ENCODE data around the gene BAZ2B. TPM values are rescaled to one million over a fixed set of nuclear protein-coding genes. Genes with fewer than 3 reads are reported as not detected.

The BAZ2B gene
- total and polyA plus RNA-seq, 2 experiments from 2014 or later, result 51.7 to 62.9 TPM

DNA sequence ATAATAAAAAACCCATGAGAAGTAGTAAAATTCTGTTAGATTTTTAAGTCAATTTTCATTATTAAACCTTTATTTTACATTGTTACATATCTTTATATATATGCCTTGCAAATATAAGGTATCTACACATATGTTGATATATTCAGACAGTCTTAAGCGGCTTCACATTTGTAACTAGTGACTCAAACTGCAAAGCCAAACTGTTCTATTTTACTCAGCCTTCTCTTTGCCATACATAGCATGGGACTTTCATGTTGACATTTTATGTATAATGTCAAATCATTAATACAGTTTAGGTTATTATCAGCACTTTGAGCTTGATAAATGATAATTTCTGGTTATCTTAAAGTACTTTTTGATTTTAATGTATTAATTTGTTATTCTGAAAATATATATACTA lies 204.9 kb downstream of the BAZ2B start:
- Histone ChIP-seq H3K4me1 (ENCODE audit: insufficient read depth) (no peaks in the 10 kb centered on the region), H3K27ac (ENCODE audit: low read depth) (no peak overlapping the region), H4K20me1 (replicated peaks; ENCODE audit: insufficient read depth) (no peaks in the 10 kb centered on the region), H3K9me2 (ENCODE audit: insufficient read depth) (no peaks in the 10 kb centered on the region), H3K36me3 (ENCODE audit: insufficient read depth) (peaks cover 14% of the 10 kb centered on the region), H2AFZ (no peak overlapping the region), H3K27me3 (ENCODE audit: insufficient read depth) (no peaks in the 10 kb centered on the region), H3K4me2 (no peak overlapping the region), H3F3A (replicated peaks; ENCODE audit: low read depth) (no peaks in the 10 kb centered on the region), H3K4me3 (no peak overlapping the region), H3K79me2 (replicated peaks; ENCODE audit: insufficient read depth) (no peaks in the 10 kb centered on the region)
- Mint-ChIP-seq H3K4me3 (no peak overlapping the region), H3K27ac (no peak overlapping the region), H3K27me3 (ENCODE audit: insufficient read depth, low read depth, poor library complexity) (no peaks in the 10 kb centered on the region), H3K4me1 (no peaks in the 10 kb centered on the region), H3K36me3 (ENCODE audit: low read depth) (peaks cover 15% of the 10 kb centered on the region; the same call in 2 of the 3 replicates), H3K9me3 (no peaks in the 10 kb centered on the region)
- no peak for TF ChIP-seq CREB1 (CRISPR knock-in tag; IDR thresholded peaks at IDR 0.05; ENCODE audit: low read depth)
- TF ChIP-seq POLR2AphosphoS5 (IDR thresholded peaks at IDR 0.05; ENCODE audit: low read depth), result no peak
- TF ChIP-seq, protein P1, sequence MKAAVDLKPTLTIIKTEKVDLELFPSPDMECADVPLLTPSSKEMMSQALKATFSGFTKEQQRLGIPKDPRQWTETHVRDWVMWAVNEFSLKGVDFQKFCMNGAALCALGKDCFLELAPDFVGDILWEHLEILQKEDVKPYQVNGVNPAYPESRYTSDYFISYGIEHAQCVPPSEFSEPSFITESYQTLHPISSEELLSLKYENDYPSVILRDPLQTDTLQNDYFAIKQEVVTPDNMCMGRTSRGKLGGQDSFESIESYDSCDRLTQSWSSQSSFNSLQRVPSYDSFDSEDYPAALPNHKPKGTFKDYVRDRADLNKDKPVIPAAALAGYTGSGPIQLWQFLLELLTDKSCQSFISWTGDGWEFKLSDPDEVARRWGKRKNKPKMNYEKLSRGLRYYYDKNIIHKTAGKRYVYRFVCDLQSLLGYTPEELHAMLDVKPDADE (IDR thresholded peaks at IDR 0.05), result no peak
- no peak for TF ChIP-seq NANOG (IDR thresholded peaks at IDR 0.05; ENCODE audit: borderline replicate concordance)
- TF ChIP-seq, protein P2, sequence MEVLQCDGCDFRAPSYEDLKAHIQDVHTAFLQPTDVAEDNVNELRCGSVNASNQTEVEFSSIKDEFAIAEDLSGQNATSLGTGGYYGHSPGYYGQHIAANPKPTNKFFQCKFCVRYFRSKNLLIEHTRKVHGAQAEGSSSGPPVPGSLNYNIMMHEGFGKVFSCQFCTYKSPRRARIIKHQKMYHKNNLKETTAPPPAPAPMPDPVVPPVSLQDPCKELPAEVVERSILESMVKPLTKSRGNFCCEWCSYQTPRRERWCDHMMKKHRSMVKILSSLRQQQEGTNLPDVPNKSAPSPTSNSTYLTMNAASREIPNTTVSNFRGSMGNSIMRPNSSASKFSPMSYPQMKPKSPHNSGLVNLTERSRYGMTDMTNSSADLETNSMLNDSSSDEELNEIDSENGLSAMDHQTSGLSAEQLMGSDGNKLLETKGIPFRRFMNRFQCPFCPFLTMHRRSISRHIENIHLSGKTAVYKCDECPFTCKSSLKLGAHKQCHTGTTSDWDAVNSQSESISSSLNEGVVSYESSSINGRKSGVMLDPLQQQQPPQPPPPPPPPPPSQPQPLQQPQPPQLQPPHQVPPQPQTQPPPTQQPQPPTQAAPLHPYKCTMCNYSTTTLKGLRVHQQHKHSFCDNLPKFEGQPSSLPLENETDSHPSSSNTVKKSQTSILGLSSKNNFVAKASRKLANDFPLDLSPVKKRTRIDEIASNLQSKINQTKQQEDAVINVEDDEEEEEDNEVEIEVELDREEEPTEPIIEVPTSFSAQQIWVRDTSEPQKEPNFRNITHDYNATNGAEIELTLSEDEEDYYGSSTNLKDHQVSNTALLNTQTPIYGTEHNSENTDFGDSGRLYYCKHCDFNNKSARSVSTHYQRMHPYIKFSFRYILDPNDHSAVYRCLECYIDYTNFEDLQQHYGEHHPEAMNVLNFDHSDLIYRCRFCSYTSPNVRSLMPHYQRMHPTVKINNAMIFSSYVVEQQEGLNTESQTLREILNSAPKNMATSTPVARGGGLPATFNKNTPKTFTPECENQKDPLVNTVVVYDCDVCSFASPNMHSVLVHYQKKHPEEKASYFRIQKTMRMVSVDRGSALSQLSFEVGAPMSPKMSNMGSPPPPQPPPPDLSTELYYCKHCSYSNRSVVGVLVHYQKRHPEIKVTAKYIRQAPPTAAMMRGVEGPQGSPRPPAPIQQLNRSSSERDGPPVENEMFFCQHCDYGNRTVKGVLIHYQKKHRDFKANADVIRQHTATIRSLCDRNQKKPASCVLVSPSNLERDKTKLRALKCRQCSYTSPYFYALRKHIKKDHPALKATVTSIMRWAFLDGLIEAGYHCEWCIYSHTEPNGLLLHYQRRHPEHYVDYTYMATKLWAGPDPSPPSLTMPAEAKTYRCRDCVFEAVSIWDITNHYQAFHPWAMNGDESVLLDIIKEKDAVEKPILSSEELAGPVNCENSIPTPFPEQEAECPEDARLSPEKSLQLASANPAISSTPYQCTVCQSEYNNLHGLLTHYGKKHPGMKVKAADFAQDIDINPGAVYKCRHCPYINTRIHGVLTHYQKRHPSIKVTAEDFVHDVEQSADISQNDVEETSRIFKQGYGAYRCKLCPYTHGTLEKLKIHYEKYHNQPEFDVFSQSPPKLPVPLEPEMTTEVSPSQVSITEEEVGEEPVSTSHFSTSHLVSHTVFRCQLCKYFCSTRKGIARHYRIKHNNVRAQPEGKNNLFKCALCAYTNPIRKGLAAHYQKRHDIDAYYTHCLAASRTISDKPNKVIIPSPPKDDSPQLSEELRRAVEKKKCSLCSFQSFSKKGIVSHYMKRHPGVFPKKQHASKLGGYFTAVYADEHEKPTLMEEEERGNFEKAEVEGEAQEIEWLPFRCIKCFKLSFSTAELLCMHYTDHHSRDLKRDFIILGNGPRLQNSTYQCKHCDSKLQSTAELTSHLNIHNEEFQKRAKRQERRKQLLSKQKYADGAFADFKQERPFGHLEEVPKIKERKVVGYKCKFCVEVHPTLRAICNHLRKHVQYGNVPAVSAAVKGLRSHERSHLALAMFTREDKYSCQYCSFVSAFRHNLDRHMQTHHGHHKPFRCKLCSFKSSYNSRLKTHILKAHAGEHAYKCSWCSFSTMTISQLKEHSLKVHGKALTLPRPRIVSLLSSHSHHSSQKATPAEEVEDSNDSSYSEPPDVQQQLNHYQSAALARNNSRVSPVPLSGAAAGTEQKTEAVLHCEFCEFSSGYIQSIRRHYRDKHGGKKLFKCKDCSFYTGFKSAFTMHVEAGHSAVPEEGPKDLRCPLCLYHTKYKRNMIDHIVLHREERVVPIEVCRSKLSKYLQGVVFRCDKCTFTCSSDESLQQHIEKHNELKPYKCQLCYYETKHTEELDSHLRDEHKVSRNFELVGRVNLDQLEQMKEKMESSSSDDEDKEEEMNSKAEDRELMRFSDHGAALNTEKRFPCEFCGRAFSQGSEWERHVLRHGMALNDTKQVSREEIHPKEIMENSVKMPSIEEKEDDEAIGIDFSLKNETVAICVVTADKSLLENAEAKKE (CRISPR knock-in tag; IDR thresholded peaks at IDR 0.05), result no peak
- no peak for DNase-seq (ENCODE audit: low spot score)
- no peak for ATAC-seq

DNA sequence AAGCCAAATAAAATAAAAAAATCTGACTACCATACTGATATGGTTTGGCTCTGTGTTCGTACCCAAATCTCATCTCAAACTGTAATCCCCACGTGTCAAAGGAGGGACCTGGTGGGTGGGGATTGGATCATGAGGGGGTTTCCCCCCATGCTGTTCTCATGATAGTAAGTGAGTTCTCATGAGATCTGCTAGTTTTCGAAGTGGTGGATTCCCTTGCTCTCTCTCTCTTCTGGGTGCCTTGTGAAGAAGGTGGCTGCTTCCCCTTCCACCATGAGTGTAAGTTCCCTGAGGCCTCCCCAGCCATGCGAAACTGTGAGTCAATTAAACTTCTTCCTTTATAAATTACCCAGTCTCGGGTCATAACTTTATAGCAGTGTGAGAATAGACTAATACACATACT lies 206.1 kb downstream of the BAZ2B start:
- Mint-ChIP-seq H3K4me3 (no peak overlapping the region), H3K9me3 (no peaks in the 10 kb centered on the region), H3K4me1 (no peaks in the 10 kb centered on the region), H3K27ac (no peak overlapping the region; the same call in 1 of the 2 replicates), H3K27me3 (ENCODE audit: insufficient read depth, low read depth, poor library complexity) (peaks cover under 1% of the 10 kb centered on the region), H3K36me3 (ENCODE audit: low read depth) (peaks cover 24% of the 10 kb centered on the region; the same call in 2 of the 3 replicates)
- ATAC-seq (no peak), DNase-seq (ENCODE audit: low spot score) (no peak)
- Histone ChIP-seq H2AFZ (no peak overlapping the region), H3K4me2 (no peak overlapping the region), H3K36me3 (ENCODE audit: insufficient read depth) (peaks cover 14% of the 10 kb centered on the region), H3F3A (replicated peaks; ENCODE audit: low read depth) (no peaks in the 10 kb centered on the region), H4K20me1 (replicated peaks; ENCODE audit: insufficient read depth) (no peaks in the 10 kb centered on the region), H3K9me2 (ENCODE audit: insufficient read depth) (no peaks in the 10 kb centered on the region), H3K79me2 (replicated peaks; ENCODE audit: insufficient read depth) (no peaks in the 10 kb centered on the region), H3K27me3 (ENCODE audit: insufficient read depth) (no peaks in the 10 kb centered on the region), H3K4me3 (no peak overlapping the region), H3K27ac (ENCODE audit: low read depth) (no peak overlapping the region), H3K4me1 (ENCODE audit: insufficient read depth) (no peaks in the 10 kb centered on the region)
- TF ChIP-seq EZH2 (IDR thresholded peaks at IDR 0.05; ENCODE audit: low read depth, unreplicated experiment), result no peak
- TF ChIP-seq, protein P3, sequence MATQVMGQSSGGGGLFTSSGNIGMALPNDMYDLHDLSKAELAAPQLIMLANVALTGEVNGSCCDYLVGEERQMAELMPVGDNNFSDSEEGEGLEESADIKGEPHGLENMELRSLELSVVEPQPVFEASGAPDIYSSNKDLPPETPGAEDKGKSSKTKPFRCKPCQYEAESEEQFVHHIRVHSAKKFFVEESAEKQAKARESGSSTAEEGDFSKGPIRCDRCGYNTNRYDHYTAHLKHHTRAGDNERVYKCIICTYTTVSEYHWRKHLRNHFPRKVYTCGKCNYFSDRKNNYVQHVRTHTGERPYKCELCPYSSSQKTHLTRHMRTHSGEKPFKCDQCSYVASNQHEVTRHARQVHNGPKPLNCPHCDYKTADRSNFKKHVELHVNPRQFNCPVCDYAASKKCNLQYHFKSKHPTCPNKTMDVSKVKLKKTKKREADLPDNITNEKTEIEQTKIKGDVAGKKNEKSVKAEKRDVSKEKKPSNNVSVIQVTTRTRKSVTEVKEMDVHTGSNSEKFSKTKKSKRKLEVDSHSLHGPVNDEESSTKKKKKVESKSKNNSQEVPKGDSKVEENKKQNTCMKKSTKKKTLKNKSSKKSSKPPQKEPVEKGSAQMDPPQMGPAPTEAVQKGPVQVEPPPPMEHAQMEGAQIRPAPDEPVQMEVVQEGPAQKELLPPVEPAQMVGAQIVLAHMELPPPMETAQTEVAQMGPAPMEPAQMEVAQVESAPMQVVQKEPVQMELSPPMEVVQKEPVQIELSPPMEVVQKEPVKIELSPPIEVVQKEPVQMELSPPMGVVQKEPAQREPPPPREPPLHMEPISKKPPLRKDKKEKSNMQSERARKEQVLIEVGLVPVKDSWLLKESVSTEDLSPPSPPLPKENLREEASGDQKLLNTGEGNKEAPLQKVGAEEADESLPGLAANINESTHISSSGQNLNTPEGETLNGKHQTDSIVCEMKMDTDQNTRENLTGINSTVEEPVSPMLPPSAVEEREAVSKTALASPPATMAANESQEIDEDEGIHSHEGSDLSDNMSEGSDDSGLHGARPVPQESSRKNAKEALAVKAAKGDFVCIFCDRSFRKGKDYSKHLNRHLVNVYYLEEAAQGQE (IDR thresholded peaks at IDR 0.05; ENCODE audit: unreplicated experiment), result no peak
- no peak for TF ChIP-seq ZNF114 (CRISPR knock-in tag; IDR thresholded peaks at IDR 0.05)
- no peak for TF ChIP-seq EZH2phosphoT487 (IDR thresholded peaks at IDR 0.05; ENCODE audit: unreplicated experiment)

All from GM23338 (cell line).